Endometrial microvascular endothelial cells (primary cell): Measurements from ENCODE around the gene CDH4. TPM values are rescaled to one million over a fixed set of nuclear protein-coding genes. Genes with fewer than 3 reads are reported as not detected.
"Not testable (repeated sequence)": the region's sequence is repeated elsewhere in the genome, so short reads cannot be mapped to it uniquely, and the experiment has no call there.

ENCODE experiments used
- in situ Hi-C: cut with HindIII; loops from 2 replicates; pipeline ENCODE4 v1.10.0; 2017; ENCODE audit warnings: low sequenced_read_pairs, low pct_unique_long_range_greater_than_20kb; ENCODE audit errors: inconsistent ontology term
- total RNA-seq: library from RNA; depleted of rRNA; stranded (reverse); fragments of >200 nt; gene quantifications from one replicate; pipeline ENCODE4 v1.2.3, GENCODE V29; 2015; ENCODE audit errors: inconsistent ontology term

The CDH4 gene
- total RNA-seq, 1 donor from 2014 or later = 31.2 TPM

DNA sequence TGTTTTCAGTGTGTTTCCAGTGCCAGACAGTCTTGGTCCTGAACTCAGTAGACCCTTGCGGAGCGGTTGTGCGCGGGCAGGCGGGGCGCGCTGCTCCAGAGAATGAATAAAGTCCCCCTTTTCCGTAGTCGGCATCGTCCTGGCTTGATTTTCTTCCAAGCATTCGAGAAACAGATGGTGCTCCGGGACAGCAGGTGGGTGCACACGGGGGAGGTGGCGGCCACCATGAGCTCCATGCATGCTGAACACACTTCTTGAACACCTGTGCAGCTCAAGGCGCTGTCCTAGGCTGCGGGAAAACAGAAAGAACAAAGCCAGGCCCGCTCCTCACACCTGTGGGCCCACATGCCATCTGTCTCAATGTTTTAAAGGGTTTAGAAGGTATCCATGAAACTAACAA lies 688.4 kb downstream of the CDH4 start:
- in situ Hi-C loops = no loop called here

DNA sequence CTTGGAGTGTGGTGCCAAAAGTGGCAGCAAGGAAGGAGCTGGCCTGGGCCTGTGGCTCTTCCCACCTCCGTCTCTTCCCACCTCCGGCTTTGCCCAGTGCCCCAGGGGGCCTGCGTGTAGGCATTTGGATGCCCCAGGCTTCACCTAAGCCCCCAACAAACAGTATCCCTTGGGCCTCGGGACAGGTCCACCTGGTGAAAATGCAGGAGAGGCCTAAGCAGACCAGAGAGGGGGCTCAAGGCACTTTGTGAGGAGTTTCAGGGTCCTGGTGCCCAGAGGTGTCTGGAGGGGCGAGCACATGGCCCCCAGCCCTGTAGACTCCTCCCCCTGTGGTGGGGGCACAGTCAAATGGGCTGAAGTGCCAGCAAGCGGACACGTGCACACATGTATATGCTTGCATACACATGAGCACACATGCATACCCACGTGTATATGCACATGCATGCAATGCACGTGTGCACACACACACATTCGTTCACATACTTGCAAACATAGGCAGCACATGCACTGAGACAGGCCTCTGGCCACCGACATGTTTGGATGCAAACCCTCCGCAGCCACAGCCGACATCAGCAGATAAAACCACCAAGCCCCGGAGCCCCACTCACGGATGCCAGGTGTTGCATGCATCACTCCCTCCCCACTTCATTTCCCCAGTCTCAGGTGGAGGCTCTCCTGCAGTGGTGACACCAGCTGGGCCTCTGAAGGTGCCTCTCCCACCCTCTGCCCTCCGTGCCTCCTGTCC lies 689.1 kb downstream of the CDH4 start:
- in situ Hi-C loops = no loop called here

DNA sequence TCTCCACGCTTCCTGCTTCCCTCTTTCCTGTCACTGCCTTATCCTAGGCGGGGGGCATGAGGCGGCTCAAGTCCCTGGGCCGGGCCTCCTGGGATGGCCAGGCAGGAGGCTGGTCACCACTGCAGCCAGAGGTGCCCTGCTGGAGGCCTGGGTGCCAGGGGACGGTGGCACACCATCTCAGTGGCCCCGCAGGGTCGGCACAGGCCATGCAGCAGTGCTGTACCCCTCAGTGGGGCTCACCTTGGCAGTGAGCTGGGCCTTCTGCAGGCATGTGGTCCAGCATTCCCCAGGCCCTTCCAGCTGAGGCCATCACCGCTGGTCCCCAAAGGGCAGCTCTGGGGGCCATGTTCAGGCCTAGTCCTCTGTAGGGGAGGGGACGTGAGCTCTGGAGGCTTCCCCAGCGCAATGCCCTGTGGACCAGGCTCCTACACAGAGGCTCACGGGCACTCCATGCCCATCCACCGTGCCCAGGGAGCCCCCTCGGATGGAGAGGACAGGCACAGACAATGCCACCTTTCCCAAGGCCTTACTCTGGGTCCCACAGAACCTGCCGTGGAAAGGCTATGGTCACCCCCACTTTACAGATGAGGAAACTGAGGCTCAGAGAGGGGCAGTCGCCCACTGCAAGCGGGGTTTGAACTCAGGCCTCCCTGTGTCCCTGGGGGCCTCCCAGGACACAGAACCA lies 689.8 kb downstream of the CDH4 start:
- in situ Hi-C loops = no loop called here

DNA sequence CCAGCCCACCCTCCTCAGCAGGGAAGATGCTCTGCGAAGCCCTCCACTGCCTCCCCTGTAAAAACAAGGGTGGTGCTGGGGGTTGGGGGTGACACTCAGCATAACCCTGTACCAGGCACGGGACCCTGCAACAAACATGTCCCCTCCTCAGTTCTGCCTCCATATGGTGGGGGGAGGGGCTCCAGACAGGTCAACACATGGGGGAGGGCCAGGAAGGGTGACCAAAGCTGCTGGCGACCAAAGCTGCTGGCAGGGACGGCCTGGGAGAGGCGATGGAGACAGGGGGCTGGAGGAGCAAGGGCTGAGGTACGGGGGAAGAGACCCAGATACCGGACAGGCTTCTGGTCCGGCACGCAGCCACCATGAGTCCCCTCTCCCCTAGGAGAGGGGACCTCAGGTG lies 690.5 kb downstream of the CDH4 start:
- in situ Hi-C loops = no loop called here

DNA sequence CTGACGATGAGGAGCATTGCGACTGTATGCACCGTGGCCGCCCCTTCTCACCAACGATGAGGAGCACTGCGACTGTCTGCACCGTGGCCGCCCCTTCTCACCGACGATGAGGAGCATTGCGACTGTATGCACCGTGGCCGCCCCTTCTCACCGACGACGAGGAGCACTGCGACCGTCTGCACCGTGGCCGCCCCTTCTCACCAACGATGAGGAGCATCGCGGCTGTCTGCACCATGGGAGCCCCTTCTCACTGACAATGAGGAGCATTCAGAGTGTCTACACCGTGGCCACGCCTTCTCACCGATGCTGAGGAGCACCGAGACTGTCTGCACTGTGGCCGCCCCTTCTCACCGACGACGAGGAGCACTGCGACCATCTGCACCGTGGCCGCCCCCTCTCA lies 692.9 kb downstream of the CDH4 start:
- in situ Hi-C loops = not testable (repeated sequence)

DNA sequence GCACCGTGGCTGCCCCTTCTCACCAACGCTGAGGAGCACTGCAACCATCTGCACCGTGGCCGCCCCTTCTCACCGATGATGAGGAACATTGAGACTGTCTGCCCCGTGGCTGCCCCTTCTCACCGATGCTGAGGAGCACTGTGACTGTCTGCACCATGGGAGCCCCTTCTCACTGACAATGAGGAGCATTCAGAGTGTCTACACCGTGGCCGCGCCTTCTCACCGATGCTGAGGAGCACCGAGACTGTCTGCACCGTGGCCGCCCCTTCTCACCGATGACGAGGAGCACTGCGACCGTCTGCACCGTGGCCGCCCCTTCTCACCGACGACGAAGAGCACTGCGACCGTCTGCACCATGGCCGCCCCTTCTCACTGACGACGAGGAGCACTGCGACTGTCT lies 693.4 kb downstream of the CDH4 start:
- in situ Hi-C loops = not testable (repeated sequence)

DNA sequence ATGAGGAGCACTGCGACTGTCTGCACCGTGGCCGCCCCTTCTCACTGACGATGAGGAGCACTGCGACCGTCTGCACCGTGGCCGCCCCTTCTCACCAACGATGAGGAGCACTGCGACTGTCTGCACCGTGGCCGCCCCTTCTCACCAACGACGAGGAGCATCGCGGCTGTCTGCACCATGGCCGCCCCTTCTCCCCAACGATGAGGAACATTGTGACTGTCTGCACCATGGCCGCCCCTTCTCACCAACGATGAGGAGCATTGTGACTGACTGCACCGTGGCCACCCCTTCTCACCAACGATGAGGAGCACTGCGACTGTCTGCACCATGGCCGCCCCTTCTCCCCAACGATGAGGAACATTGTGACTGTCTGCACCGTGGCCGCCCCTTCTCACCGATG lies 696.0 kb downstream of the CDH4 start:
- in situ Hi-C loops = not testable (repeated sequence)

DNA sequence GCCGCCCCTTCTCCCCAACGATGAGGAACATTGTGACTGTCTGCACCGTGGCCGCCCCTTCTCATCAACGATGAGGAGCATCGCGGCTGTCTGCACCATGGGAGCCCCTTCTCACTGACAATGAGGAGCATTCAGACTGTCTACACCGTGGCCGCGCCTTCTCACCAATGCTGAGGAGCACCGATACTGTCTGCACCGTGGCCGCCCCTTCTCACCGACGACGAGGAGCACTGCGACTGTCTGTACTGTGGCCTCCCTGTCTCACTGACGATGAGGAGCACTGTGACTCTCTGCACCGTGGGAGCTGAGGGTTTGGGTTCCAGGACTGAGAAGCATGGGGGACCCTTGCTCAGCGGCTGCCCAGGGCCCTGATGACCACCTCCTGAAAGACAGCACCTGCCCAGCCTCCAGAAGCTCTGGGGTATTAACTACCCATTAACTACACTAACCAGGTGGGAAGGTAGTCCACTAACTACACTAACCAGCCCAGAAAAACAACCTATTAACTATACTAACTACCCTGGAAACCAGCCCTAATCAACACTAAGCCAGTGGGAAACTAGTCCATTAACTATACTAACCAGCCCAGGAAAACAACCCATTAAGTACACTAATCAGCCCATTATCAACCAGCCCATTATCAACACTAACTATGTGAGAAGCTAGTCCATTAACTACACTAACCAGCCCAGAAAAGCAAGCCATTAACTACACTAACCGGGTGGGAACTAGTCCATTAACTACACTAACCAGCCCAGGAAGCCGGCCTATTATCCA lies 696.7 kb downstream of the CDH4 start:
- in situ Hi-C loops = no loop called here

DNA sequence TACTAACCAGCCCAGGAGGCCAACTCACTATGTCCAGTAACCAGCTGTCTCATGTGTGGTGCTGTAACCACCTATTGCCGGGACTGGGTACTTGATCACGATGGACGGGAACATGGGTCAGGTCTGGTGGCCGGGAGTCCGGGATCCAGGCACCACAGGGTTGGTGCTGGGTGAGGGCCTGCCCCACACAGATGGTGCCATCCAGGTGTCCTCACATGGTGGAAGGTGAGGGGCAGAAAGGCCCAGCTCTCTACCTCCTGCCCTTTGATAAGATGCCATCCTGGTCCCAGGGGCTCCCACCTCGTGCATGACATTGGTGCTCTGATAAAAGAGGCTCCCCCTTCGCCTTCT lies 697.3 kb downstream of the CDH4 start:
- in situ Hi-C loops = no loop called here

GRCh38 chr20:61949714-61950640 lies 697.9 kb downstream of the CDH4 start:
- in situ Hi-C loops = no loop called here

- in situ Hi-C loops = no loop called here
These were observed 698.6 kb downstream of the CDH4 start for GRCh38 chr20:61950641-61951071.

DNA sequence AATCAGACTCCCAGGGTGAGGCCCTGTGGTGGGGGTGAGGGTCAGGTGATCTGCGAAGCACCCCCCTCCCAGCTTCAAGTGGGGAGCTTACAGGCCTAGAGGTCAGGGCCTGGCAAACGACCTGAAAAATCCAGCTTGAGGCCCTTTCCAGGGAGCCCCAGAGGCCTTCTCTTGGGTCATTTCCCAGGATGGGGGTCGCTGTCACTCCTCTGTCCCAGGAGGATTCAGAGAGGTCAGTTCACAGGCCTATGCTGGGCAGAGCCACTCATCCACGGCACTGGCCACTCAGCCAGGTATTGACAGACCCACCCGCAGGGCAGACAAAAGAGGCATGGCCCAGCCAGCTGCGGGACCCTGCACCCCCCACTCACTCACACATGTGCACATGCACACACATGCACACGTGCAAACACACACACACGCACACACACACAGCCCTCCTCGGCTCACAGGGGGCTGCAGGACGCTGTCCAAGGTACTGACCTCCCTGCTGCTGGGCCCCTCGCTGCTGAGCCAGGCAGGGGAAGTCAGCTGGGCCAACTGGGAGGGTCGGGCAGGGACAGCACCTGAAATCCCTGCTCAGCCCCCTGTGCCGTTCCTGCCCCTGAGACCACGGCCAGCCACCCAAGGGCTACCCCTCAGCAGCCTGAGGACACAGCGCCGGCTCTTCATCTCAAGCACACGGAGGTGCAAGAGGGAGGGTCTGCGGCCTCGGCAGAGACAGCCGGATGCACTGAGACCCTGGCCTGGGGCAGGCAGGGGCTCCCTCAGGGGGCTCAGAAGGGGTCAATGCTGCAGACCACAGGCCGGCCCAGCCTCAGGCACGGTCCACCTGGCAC lies 699.9 kb downstream of the CDH4 start:
- in situ Hi-C loops = no loop called here

DNA sequence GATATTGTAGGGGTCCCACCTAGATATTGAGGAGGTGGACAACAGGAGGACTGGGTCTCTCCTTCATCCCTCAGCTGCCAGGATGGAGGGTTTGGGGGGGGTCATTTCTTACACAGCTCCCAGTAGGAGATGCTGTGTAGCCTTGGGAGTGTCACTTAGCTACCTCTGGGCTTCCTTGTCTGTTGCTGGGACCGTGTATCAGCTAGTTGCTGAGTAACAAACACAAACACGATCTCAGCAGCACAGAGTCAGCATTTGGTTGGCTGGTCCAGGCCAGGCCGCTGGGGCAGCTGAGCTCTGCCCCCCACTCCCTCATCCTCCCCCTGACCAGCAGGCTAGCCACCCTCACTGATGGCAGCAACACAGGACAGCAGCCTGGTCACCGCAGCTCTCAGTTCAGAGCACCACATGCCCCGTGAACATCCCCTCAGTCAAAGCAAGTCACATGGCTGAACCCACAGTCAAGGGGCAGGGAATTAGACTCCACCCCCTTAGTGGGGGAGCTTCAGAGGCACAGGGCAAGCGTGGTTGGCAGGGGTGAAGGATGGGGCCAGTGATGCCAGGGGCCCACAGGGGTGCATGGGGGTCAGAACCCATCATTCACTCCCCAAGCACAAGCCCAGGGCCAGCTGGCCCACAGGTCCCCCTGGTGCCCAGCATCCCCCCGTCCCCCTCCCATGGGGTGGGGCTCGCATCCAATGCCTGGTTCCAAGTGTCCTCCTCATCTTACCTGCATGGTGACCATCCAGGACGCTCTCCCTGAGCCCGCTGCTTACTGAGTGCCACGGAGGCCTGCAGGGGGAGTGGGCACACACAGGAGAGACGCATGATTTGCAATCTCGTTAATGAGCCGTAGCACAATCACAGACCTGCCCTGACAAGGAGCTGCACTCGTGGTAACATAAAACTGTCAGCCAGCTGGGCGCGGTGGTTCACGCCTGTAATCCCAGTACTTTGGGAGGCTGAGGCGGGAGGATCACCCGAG lies 701.3 kb downstream of the CDH4 start:
- in situ Hi-C loops = no loop called here

GRCh38 chr20:61954276-61955021 lies 702.4 kb downstream of the CDH4 start:
- in situ Hi-C loops = no loop called here

GRCh38 chr20:61955668-61956395 lies 703.8 kb downstream of the CDH4 start:
- in situ Hi-C loops = no loop called here
